ENCODE data around the gene VPS9D1. TPM values are rescaled to one million over a fixed set of nuclear protein-coding genes. Genes with fewer than 3 reads are reported as not detected.
"Not testable (repeated sequence)": the region's sequence is repeated elsewhere in the genome, so short reads cannot be mapped to it uniquely, and the experiment has no call there.

VPS9D1 gene
- total and polyA plus RNA-seq, 2 of the 4 experiments (the other 2 are of a cell fraction), result 1.8 to 20.3 TPM

DNA sequence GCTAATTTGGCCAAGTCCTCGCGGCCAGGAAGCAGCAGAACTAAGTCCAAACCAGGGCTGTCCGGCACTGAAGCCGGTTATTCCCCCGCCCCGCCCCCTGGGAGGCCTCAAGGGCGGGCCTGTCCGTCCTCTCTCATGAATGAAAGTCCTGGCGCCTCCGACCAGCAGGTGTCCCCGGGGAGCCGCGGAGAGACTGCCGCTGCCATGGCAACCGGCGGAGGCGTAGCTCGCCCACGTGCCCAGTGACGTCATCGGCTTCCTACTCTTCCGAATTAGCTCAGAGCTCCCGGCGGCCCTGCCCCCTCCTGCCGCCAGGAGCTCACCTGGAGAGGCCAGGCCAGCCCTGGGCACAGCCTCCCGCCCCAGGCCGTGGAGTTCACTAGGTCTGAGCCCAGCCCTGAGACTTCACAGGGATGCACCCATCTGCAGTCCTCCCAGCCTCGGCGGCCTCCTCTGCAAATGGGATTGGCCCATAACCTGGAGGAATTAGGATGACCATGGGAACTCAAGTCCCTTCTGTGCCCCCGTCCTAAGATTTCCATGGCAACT, 20.5 kb downstream of the VPS9D1 start (continued):
- TF ChIP-seq MAZ (IDR thresholded peaks at IDR 0.05; ENCODE audit: borderline replicate concordance, low read depth, low read length), result peak; percentile 82; the same call in 1 of the 2 replicates

DNA sequence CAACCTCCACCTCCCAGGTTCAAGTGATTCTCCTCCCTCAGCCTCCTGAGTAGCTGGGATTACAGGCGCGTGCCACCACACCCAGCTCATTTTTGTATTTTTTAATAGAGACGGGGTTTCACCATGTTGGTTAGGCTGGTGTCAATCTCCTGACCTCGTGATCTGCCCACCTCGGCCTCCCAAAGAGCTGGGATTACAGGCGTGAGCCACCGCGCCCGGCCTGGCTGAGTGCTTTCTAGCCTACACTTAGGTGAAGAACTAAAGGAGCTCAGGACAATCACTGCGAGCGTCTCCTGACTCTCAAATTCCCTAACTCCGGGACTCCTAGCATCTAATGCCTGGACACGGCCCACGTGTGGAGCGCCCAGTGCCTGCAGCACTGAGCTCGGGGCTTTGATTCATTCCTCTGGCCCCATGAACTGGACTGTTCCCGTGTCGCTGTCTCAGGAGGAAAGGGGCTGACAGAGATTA, 21.0 kb downstream of the VPS9D1 start:
- H2BK120ac ChIP-seq (ENCODE audit: low read depth, low read length); dilution Hi-C loops (cut with HindIII; ENCODE audit: low sequenced_read_pairs, unreplicated experiment); H2BK15ac ChIP-seq (ENCODE audit: low read depth, low read length); H3K4ac ChIP-seq (ENCODE audit: low read depth, low read length); H2BK5ac ChIP-seq (ENCODE audit: low read depth, low read length, poor library complexity, severe bottlenecking); H3K9me1 ChIP-seq (ENCODE audit: insufficient read depth, low read length); H4K5ac ChIP-seq (ENCODE audit: low read depth, low read length); H3K9ac ChIP-seq (ENCODE audit: low read depth, low read length); in situ Hi-C loops (cut with MboI; ENCODE audit: low sequenced_read_pairs); H3K9me3 ChIP-seq (ENCODE audit: control insufficient read depth, insufficient read depth, low read length); H2AK9ac ChIP-seq (replicated peaks; ENCODE audit: low read depth, low read length, poor library complexity); BruUV-seq (replicated peaks); H2BK20ac ChIP-seq (ENCODE audit: low read depth, low read length); H3K4me1 ChIP-seq (ENCODE audit: control insufficient read depth, insufficient read depth, low read length); H3K27ac ChIP-seq (ENCODE audit: insufficient read depth, low read length); H3K23ac ChIP-seq (ENCODE audit: low read depth, low read length); POLR2A ChIA-PET (ENCODE audit: unreplicated experiment); H4K8ac ChIP-seq (ENCODE audit: low read depth in 2 of 2, low read length in 2 of 2); H3K27me3 ChIP-seq (ENCODE audit: control insufficient read depth, insufficient read depth, low read length); H3K14ac ChIP-seq (replicated peaks; ENCODE audit: low read depth, low read length); H3K56ac ChIP-seq (ENCODE audit: extremely low read depth, insufficient read depth, low read length); DNase-seq; H3K18ac ChIP-seq (ENCODE audit: low read depth, low read length); H3K4me3 ChIP-seq (ENCODE audit: insufficient read depth, low read depth, low read length); H4K91ac ChIP-seq (ENCODE audit: insufficient read depth, low read depth, low read length): not testable (repeated sequence)
- peak overlapping the region; percentile 24; the same call in 1 of the 2 replicates for H3K4me2 ChIP-seq (ENCODE audit: low read depth, low read length)
- intact Hi-C loops (cut with micrococcal nuclease), result loop anchor here (2.0 kb wide), 2 partner anchors 93 to 161 kb away; no protein-coding TSS in a partner anchor
- H2AK5ac ChIP-seq (ENCODE audit: low read depth, low read length), result peak overlapping the region; percentile 14; the same call in 1 of the 2 replicates
- CTCF ChIA-PET, result interaction anchor here (0.7 to 3.2 kb wide), 5 partner anchors 13 to 161 kb away, joined by 3 to 19 read pairs (median 3); partner anchors contain the start of gene CDK10
- peak overlapping the region; percentile 78 for H2AFZ ChIP-seq (replicated peaks; ENCODE audit: low read length, poor library complexity)
- H4K20me1 ChIP-seq (ENCODE audit: insufficient read depth, low read length), result peaks cover 28% of the 10 kb centered on the region
- peaks cover 5 to 20% of the 10 kb centered on the region in 2 experiments; a peak in 2 of 4 replicates for H3K79me1 ChIP-seq (ENCODE audit: low read depth in 1 of 2, low read length in 2 of 2)
- WGBS, 2 experiments (ENCODE audit: extremely low coverage in 2 of 2, insufficient read length in 1 of 2), result no CpG with 5 or more reads among the region's 18 CpGs
- peak; percentile 0; the same call in 1 of the 2 replicates for ATAC-seq (ENCODE audit: low read depth)
- H3K36me3 ChIP-seq (ENCODE audit: control insufficient read depth, insufficient read depth, low read length), result peaks cover 17% of the 10 kb centered on the region; the same call in 1 of the 2 replicates

DNA sequence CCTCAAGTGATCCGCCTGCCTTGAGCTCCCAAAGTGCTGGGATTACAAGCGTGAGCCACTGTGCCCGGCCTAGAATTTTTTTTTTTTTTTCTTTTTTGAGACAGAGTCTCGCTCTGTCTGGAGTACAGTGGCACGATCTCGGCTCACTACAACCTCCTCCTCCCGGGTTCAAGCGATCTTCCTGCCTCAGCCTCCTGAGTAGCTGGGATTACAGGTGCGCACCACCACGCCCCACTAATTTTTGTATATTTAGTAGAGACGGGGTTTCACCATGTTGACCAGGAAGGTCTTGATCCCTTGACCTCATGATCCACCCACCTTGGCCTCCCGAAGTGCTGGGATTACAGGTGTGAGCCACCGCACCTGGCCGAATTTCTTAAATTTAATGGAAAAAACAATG, 22.0 kb downstream of the VPS9D1 start:
- H2AFZ ChIP-seq (replicated peaks; ENCODE audit: low read length, poor library complexity); in situ Hi-C loops (cut with MboI; ENCODE audit: low sequenced_read_pairs); H3K4me1 ChIP-seq (ENCODE audit: control insufficient read depth, insufficient read depth, low read length); ATAC-seq (ENCODE audit: low read depth); H2AK9ac ChIP-seq (replicated peaks; ENCODE audit: low read depth, low read length, poor library complexity); H3K4me2 ChIP-seq (ENCODE audit: low read depth, low read length); H2BK120ac ChIP-seq (ENCODE audit: low read depth, low read length); H4K91ac ChIP-seq (ENCODE audit: insufficient read depth, low read depth, low read length); H3K9me3 ChIP-seq (ENCODE audit: control insufficient read depth, insufficient read depth, low read length); H2AK5ac ChIP-seq (ENCODE audit: low read depth, low read length); H2BK20ac ChIP-seq (ENCODE audit: low read depth, low read length); H3K9ac ChIP-seq (ENCODE audit: low read depth, low read length); H3K14ac ChIP-seq (replicated peaks; ENCODE audit: low read depth, low read length); H3K23ac ChIP-seq (ENCODE audit: low read depth, low read length); H3K4me3 ChIP-seq (ENCODE audit: insufficient read depth, low read depth, low read length); H3K27me3 ChIP-seq (ENCODE audit: control insufficient read depth, insufficient read depth, low read length); BruUV-seq (replicated peaks); DNase-seq; H2BK5ac ChIP-seq (ENCODE audit: low read depth, low read length, poor library complexity, severe bottlenecking); dilution Hi-C loops (cut with HindIII; ENCODE audit: low sequenced_read_pairs, unreplicated experiment); H4K8ac ChIP-seq (ENCODE audit: low read depth in 2 of 2, low read length in 2 of 2); H3K18ac ChIP-seq (ENCODE audit: low read depth, low read length); H3K56ac ChIP-seq (ENCODE audit: extremely low read depth, insufficient read depth, low read length); H4K5ac ChIP-seq (ENCODE audit: low read depth, low read length); intact Hi-C loops (cut with micrococcal nuclease); H3K9me1 ChIP-seq (ENCODE audit: insufficient read depth, low read length); H2BK15ac ChIP-seq (ENCODE audit: low read depth, low read length); H3K27ac ChIP-seq (ENCODE audit: insufficient read depth, low read length); H3K4ac ChIP-seq (ENCODE audit: low read depth, low read length); POLR2A ChIA-PET (ENCODE audit: unreplicated experiment): not testable (repeated sequence)
- Histone ChIP-seq H3K36me3 (ENCODE audit: control insufficient read depth, insufficient read depth, low read length) (peaks cover 25% of the 10 kb centered on the region), H3K79me1 (ENCODE audit: low read depth in 1 of 2, low read length in 2 of 2) (peaks cover 5 to 20% of the 10 kb centered on the region in 2 experiments; a peak in 2 of 4 replicates), H4K20me1 (ENCODE audit: insufficient read depth, low read length) (peaks cover 28% of the 10 kb centered on the region)
- CTCF ChIA-PET, result interaction anchor here (3.2 kb wide), 1 partner anchor 162 kb away, joined by 19 read pairs; no protein-coding TSS in a partner anchor
- no CpG with 5 or more reads among the region's 14 CpGs for WGBS, 2 experiments (ENCODE audit: extremely low coverage in 2 of 2, insufficient read length in 1 of 2)

All from IMR-90 (cell line).